ENCODE data around the gene TMEM271. TPM values are rescaled to one million over a fixed set of nuclear protein-coding genes. Genes with fewer than 3 reads are reported as not detected.

TMEM271 gene
- total RNA-seq, 1 donor from 2014 or later: not detected

GRCh38 chr4:528835-529234 lies 47.3 kb downstream of the TMEM271 start:
- Histone ChIP-seq H3K27me3 (no peaks in the 10 kb centered on the region), H3K9me3 (ENCODE audit: low read depth) (no peaks in the 10 kb centered on the region), H4K20me1 (ENCODE audit: low read depth) (no peaks in the 10 kb centered on the region), H3K4me3 (no peak overlapping the region), H3F3A (ENCODE audit: low read depth) (no peaks in the 10 kb centered on the region), H3K36me3 (no peaks in the 10 kb centered on the region), H3K79me2 (ENCODE audit: low read depth) (no peaks in the 10 kb centered on the region), H3K4me1 (no peaks in the 10 kb centered on the region), H3K27ac (no peak overlapping the region), H3K9ac (no peak overlapping the region), H3K4me2 (no peak overlapping the region), H2AFZ (replicated peaks) (no peak overlapping the region)
- H3K27ac Mint-ChIP-seq: no peak overlapping the region
- no peaks in the 10 kb centered on the region for H3K4me1 Mint-ChIP-seq
- no peak for DNase-seq (ENCODE audit: low spot score)
- H3K9me3 Mint-ChIP-seq: no peaks in the 10 kb centered on the region
- no peak overlapping the region for H3K4me3 Mint-ChIP-seq
- no peak for TF ChIP-seq EZH2phosphoT487 (IDR thresholded peaks at IDR 0.05)
- TF ChIP-seq CTCF (IDR thresholded peaks at IDR 0.05): no peak
- no peak for TF ChIP-seq EZH2 (IDR thresholded peaks at IDR 0.05)
- peaks cover 5% of the 10 kb centered on the region for H3K27me3 Mint-ChIP-seq (ENCODE audit: insufficient read depth, low read depth)
- H3K36me3 Mint-ChIP-seq: peaks cover 26% of the 10 kb centered on the region

GRCh38 chr4:528296-528695 lies 47.8 kb downstream of the TMEM271 start:
- no peak overlapping the region for H3K4me2 ChIP-seq

GRCh38 chr4:526971-527460 lies 49.1 kb downstream of the TMEM271 start:
- peaks cover 24% of the 10 kb centered on the region for H3K36me3 Mint-ChIP-seq
- Histone ChIP-seq H3K27ac (no peak overlapping the region), H3K4me2 (no peak overlapping the region), H3F3A (ENCODE audit: low read depth) (no peaks in the 10 kb centered on the region), H3K27me3 (no peaks in the 10 kb centered on the region), H3K4me1 (no peaks in the 10 kb centered on the region), H2AFZ (replicated peaks) (no peak overlapping the region), H3K9me3 (ENCODE audit: low read depth) (no peaks in the 10 kb centered on the region), H3K4me3 (no peak overlapping the region), H3K36me3 (no peaks in the 10 kb centered on the region), H3K79me2 (ENCODE audit: low read depth) (no peaks in the 10 kb centered on the region), H4K20me1 (ENCODE audit: low read depth) (no peaks in the 10 kb centered on the region), H3K9ac (no peak overlapping the region)
- no peaks in the 10 kb centered on the region for H3K9me3 Mint-ChIP-seq
- no peak for DNase-seq (ENCODE audit: low spot score)
- H3K27me3 Mint-ChIP-seq (ENCODE audit: insufficient read depth, low read depth): no peaks in the 10 kb centered on the region
- TF ChIP-seq EZH2 (IDR thresholded peaks at IDR 0.05): no peak
- TF ChIP-seq CTCF (IDR thresholded peaks at IDR 0.05): no peak
- no peak for TF ChIP-seq EZH2phosphoT487 (IDR thresholded peaks at IDR 0.05)
- no peak overlapping the region for H3K27ac Mint-ChIP-seq
- no peaks in the 10 kb centered on the region for H3K4me1 Mint-ChIP-seq
- no peak overlapping the region for H3K4me3 Mint-ChIP-seq

More at GRCh38 chr4:528296-528695, 47.8 kb downstream of the TMEM271 start:
- Histone ChIP-seq H3K9me3 (ENCODE audit: low read depth) (no peaks in the 10 kb centered on the region), H3F3A (ENCODE audit: low read depth) (no peaks in the 10 kb centered on the region), H3K4me1 (no peaks in the 10 kb centered on the region), H4K20me1 (ENCODE audit: low read depth) (no peaks in the 10 kb centered on the region), H3K27me3 (no peaks in the 10 kb centered on the region), H3K79me2 (ENCODE audit: low read depth) (no peaks in the 10 kb centered on the region), H2AFZ (replicated peaks) (no peak overlapping the region), H3K27ac (no peak overlapping the region), H3K9ac (no peak overlapping the region), H3K36me3 (no peaks in the 10 kb centered on the region), H3K4me3 (no peak overlapping the region)
- H3K4me3 Mint-ChIP-seq: no peak overlapping the region
- H3K27me3 Mint-ChIP-seq (ENCODE audit: insufficient read depth, low read depth): peaks cover 5% of the 10 kb centered on the region
- H3K9me3 Mint-ChIP-seq: no peaks in the 10 kb centered on the region
- TF ChIP-seq CTCF (IDR thresholded peaks at IDR 0.05): no peak
- no peak for TF ChIP-seq EZH2phosphoT487 (IDR thresholded peaks at IDR 0.05)
- no peak for TF ChIP-seq EZH2 (IDR thresholded peaks at IDR 0.05)
- H3K4me1 Mint-ChIP-seq: no peaks in the 10 kb centered on the region
- no peak overlapping the region for H3K27ac Mint-ChIP-seq
- peaks cover 28% of the 10 kb centered on the region for H3K36me3 Mint-ChIP-seq
- no peak for DNase-seq (ENCODE audit: low spot score)

All from neural progenitor cell (in vitro differentiated cells).